Measurements from ENCODE around the gene CDC123.
"Not testable (repeated sequence)": the region's sequence is repeated elsewhere in the genome, so short reads cannot be mapped to it uniquely, and the experiment has no call there.

Gene CDC123

DNA sequence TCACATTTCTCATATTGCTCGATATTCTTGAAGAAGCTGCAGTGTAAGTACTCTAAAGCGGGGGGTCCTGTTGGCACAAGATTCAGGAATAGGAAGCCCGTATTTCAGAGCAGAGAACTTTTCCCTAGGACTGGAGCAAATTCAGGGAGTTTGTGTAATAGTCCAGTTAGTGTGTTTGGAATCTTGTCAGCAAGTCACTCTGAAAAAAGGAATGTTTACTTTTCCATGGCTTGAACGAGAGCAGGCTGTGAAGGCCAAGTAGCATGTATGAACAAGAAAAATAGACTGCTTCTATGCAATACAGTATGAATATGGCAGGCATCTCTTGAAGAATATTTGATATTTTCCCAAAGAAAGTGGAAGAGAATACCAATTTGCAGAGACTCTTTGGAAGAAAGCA lies 39.8 kb downstream of the CDC123 start:
- DNase-seq (ENCODE audit: low spot score): no peak

- DNase-seq (ENCODE audit: low spot score): no peak
These were observed 41.6 kb downstream of the CDC123 start for GRCh38 chr10:12237265-12238220.

DNA sequence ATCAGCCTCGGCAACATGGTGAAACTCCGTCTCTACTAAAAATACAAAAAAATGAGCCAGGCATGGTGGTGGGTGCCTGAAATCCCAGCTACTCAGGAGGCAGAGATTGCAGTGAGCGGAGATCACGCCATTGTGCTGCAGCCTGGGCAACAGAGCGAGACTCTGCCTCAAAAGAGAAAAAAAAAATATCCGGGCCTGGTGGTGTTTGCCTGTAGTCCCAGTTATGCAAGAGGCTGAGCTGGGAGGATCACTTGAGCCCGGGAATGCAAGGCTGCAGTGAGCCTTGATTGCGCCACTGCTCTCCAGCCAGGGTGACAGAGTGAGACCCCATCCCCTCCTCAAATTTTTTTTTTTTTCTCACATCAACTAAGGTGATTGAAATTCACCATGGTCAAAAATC lies 42.8 kb downstream of the CDC123 start:
- DNase-seq (ENCODE audit: low spot score): no peak

GRCh38 chr10:12241810-12242529 lies 46.0 kb downstream of the CDC123 start:
- DNase-seq (ENCODE audit: low spot score): no peak

DNA sequence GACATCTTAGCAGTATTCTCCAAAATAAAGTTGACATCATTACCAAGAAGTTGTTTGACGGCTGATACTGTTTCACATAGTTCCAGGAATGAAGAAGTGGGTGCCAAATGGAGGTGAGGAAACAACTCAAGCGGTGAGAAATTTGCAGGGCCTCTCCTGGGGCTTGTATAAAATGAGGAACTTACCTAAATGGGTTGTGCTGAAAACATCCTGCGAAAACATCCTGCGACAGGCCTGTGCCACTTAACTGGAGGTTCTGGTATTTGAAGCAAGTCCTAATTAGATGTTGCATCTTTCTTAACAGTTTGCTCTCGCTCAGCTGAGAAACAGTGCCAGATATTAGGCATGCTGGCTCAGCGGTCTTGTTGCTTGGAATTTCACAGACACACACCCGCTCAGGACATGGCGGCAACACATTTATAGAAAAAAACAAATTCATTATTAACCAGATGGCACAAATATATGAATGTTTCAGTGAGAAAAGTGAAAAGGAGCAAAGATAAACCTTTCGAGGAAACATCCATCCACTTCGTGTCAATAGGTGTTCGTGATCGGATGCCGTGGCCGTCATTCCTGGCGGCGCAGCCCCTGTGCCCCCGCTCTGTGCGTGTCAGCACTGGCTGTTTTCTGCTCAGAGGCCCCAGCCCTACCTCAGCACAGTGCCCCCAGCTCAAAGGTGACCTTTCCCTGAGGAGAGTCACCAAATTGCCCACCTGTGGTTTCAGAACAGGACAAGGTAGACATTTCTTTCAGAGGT lies 48.1 kb downstream of the CDC123 start:
- DNase-seq (ENCODE audit: low spot score): peak; percentile 80

- no peak for DNase-seq (ENCODE audit: low spot score)
These were observed 54.2 kb downstream of the CDC123 start for GRCh38 chr10:12250181-12250580.

DNA sequence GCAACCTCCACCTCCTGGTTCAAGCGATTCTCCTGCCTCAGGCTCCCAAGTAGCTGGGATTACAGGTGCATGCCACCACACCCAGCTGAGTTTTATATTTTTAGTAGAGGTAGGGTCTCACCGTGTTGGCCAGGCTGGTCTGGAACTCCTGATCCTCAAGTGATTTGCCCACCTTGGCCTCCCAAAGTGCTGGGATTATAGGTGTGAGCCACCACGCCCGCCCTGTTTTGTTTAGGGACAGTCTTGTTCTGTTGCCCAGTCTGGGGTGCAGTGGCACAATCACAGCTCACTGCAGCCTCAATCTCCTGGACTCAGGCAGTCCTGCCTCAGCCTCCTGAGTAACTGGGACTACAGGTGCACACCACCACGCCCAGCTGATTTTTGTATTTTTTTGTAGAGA lies 54.7 kb downstream of the CDC123 start:
- DNase-seq (ENCODE audit: low spot score): not testable (repeated sequence)

DNA sequence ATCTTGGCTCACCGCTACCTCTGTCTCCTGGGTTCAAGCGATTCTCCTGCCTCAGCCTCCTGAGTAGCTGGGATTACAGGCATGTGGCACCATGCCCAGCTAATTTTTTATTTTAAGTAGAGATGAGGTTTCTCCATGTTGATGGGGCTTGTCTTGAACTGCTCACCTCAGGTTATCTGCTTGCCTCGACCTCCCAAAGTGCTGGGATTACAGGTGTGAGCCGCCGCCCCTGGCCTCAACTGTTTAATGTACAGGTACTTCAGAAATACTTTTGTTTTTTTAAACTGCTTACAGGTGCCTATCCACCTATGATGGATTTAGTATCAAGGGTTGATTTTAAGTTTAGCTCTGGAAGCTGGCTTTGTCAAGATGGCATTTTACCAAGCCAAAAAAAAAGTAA lies 55.6 kb downstream of the CDC123 start:
- no peak for DNase-seq (ENCODE audit: low spot score)

DNA sequence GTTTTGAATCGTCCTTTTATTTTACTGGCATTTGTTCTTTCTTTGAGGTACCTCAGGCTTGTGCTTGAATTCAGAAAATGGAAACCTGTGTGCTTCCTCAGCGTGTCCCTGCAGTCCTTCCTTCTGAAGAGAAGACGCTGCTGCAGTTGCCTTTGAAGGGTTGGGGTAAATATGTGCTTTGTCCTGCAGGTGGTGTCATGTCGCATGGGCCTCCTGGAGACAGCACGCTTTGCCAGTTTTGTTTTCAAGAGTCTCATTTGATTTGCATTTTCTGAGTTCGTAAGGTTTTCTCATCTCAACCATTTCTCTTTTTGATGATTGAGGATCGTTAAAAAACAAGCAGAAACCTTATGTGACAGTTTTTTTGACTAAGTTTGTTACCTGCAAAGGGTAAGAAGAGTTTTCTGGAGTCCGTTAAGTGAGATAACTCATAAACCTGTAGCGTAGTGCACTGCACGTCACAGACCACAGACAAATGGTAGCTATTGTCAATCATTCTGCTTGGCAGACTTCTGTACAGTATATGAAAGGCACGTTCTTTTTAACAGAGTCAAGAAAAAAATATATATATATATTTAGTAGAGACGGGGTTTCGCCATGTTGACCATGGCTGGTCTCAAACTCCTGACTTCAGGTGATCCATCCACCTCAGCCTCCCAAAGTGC lies 57.0 kb downstream of the CDC123 start:
- peak; percentile 59 for DNase-seq (ENCODE audit: low spot score)

GRCh38 chr10:12255048-12255447 lies 59.1 kb downstream of the CDC123 start:
- DNase-seq (ENCODE audit: low spot score): no peak

DNA sequence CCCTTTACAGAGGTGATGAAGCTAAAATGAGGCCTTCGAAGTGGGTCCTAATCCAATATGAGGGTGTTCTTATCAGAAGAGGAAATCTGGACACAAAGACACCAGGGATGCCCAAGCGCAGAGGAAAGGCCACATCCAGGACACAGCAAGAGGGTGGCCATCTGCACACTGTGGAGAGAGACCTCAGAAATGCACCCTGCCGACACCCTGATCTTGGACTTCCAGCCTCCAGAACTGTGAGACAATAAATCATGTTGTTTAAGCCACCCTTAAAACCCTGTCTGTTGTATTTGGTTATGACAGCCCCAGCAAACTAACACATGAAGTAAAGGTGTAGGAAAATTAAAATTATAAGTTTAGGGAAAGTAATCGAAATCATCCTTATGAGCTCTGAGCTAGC lies 64.0 kb downstream of the CDC123 start:
- no peak for DNase-seq (ENCODE audit: low spot score)

DNA sequence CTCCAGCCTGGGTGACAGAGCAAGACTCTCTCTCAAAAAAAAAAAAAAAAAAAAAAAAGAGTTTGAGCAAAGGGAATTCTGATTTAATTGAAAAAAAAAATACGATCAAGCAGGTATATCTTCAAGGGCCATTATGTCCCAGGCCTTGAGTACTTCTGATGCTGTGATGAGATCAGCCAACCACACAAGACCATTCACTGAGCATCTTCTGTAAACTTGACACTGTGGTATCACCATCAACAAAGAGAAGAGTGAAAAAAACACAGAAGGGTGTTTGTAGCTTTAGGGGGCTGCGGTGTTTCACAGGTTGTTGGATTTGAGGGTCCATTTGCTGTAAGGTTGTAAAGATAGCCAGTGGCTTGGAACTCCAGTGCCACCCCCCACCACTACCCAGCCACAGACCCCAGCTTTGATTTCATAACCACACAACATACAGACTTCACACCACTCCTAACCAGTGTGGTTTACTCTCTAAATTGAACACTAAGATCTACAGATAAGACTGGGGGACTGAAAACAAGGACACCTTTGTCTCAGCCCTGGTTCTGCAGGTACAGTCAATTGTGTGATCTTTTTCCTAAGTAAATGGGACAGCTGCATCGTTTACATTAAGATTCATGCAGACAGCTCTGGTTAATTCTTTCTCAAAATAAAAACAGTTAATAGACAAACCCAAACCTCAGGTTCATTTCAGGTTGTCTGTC lies 66.4 kb downstream of the CDC123 start:
- DNase-seq (ENCODE audit: low spot score): no peak

DNA sequence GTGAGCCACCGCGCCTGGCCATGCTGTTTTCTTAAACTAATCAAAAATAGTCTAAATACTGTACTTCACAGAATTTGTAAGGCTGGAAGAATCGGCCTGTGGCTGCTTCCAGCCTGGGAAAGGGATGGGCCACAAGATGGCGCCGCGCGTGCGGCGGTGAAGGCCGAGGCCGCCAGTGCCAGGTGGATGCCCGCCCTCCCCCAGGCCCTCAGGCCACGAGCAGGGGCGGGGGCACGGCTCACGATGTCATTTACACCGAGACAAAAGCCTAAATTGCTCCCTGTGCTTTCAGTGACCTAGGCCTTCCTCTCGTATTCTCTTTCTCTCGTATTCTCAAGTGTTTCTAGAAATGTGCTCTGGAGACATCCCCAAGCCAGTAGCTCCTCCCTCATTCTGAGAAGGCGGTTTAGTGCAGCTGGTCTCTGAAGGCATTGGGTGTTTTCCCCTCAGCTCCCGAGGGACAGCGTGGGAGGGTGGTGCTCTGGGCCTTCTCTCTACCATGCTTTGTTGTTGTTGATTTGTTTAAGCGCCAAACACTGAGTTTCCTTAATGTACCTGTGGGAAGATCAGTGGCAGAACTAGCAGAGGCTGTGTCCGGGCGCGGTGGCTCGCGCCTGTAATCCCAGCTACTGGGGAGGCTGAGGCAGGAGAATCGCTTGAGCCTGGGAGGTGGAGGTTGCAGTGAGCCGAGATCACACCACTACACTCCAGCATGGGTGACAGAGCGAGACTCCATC lies 68.4 kb downstream of the CDC123 start:
- DNase-seq (ENCODE audit: low spot score): peak; percentile 90

- DNase-seq (ENCODE audit: low spot score): no peak
These were observed 73.1 kb downstream of the CDC123 start for GRCh38 chr10:12269056-12269455.

GRCh38 chr10:12271210-12271540 lies 75.2 kb downstream of the CDC123 start:
- no peak for DNase-seq (ENCODE audit: low spot score)

- not testable (repeated sequence) for DNase-seq (ENCODE audit: low spot score)
These were observed 81.9 kb downstream of the CDC123 start for GRCh38 chr10:12277862-12278261.

DNA sequence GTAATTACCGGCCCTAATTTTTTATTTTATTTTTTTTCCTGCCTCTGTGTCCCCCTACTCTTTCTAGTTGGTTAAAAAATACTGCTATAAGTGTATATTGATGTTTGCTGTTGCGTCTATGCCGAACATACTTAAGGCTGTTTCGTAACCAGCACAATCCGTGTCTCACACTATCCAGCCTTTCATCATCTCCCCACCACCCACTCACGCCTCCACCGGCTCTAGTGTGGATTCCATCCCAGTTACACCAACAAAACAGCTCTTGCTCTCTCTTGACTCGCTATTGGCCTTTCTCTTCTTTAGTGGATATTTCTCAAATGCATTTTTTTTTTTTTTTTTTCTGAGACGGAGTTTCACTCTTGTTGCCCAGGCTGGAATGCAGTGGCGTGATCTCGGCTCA lies 83.3 kb downstream of the CDC123 start:
- no peak for DNase-seq (ENCODE audit: low spot score)

DNA sequence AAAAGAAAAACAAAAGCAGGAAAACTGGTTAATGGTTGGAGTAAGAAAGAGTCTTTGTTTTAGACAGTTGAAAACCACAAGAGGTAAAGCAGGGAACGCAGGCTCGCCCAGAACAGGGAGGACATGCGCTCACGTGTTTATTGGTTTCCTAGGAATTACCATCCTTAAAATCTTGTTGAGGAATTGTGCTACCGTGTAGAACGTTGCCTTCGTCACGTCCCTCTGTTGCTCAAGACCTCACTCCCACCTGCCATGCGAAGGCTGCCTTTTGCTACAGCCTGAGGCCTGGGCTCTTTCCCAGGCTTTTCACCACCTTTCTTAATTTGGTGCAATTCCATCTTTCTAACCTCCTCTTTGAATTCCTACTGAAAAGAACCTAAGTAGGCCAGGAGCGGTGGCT lies 91.8 kb downstream of the CDC123 start:
- DNase-seq (ENCODE audit: low spot score): no peak

DNA sequence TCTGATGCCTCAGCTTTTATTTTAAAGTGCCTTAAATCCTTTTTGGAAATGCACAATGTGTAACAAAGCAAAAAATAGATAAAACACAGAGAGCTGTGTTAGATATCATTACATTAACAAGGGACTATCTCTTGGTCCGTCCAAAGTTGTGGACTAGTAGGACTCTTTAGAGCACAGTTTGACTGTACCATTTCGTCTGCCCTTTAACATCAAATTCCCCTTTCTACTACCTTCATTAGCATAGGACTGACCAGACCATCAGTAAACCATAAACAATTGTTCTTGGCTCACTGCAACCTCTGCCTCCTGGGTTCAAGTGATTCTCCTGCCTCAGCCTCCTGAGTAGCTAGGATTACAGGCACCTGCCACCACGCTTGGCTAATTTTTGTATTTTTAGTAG lies 101.8 kb downstream of the CDC123 start:
- not testable (repeated sequence) for DNase-seq (ENCODE audit: low spot score)

- no peak for DNase-seq (ENCODE audit: low spot score)
These were observed 103.4 kb downstream of the CDC123 start for GRCh38 chr10:12299222-12299965.
